ENCODE measurements around the gene MTAP.

The MTAP gene

DNA sequence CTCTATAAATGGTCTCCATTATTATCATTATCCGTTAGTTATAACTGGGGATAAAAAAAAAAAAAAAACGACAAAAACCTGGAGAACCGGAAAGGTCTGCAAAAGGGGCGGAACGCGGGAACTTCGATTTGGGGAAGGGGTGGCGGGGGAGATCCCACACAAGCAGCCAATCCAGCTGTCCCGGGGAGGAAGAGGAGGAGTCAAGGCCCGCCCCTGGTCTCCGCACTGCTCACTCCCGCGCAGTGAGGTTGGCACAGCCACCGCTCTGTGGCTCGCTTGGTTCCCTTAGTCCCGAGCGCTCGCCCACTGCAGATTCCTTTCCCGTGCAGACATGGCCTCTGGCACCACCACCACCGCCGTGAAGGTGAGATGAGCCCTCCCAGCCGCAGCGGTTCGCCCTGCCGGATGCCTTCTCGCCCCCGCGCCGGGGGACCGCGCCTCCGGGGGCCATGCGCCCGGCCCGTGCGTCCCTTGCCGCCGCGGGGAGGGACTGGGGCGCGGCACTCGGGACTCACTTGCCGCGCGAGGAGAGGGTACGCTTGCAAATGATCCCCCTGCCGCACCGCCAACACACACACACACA is at the start of gene MTAP:
TSS of gene MTAP (plus strand) at position 219 of the 583 bp plus-strand sequence. CDS start at position 332, 113 bp downstream.
- peak; percentile 77 for DNase-seq

GRCh38 chr9:21753523-21753922 is 48.9 kb upstream of the MTAP start:
- DNase-seq: no peak

GRCh38 chr9:21754741-21755140 is 47.7 kb upstream of the MTAP start:
- DNase-seq: no peak

DNA sequence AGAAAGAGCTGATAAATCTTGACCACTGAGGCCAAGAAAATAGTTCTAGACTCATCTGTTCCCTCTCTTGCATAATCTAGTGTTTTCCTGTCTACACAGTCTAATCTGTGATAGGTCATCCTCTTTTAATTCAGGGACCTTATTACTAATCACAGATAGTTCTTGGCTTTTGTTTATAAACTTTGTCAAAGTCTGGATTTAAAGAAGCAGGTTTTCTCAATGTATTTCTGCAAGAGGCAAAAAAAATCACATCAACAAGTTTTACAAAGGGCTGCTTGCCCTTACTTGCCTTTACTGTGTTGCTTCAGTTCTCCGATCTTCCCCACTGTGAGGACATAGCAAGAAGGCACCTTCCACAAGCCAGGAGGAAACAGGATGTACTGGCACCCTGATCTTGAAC is 43.9 kb upstream of the MTAP start:
- no peak for DNase-seq

GRCh38 chr9:21761309-21761901 is 41.0 kb upstream of the MTAP start:
- DNase-seq: no peak

DNA sequence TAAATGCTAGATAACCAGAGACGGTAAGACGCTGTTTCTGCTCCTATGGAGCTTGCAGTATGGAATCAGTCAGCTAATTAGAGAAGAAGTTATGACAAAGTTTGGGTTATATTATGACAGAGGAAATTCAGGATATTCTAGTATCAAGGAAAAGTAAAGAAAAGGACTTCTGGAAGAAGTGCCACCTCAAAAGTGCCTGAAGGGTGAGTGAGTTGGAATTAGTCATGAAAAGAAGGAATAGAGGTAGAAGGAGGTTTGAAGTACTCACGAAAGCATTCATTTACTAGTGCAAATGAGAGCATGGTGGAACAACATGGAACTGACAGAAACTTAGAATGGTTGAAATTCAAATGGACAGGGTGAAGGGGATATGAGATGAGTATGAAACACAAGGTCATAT is 40.4 kb upstream of the MTAP start:
- no peak for DNase-seq

GRCh38 chr9:21764846-21765245 is 37.6 kb upstream of the MTAP start:
- no peak for DNase-seq

GRCh38 chr9:21766096-21766495 is 36.3 kb upstream of the MTAP start:
- DNase-seq: no peak

GRCh38 chr9:21770871-21771560 is 31.4 kb upstream of the MTAP start:
- no peak for DNase-seq

DNA sequence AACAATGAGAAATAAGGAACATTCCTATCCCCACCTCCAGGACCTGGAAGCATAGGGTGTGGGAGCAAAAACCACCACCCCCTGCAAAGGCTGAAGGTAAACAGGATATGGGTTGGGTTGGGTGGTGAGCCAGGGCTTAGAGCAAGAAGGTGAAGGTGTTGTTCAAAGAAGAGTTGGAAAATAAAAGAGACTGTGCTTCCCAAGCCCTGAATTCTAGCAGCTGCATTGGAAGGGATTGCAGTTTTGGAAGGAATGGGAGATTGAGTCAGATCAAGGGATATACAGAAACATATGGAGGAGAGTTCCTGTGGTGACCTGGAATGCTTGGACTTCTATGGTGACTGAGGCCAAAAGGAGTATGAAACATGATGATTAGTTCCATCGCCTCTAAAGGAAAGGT is 24.7 kb upstream of the MTAP start:
- no peak for DNase-seq

- peak; percentile 44 for DNase-seq
These were observed 24.1 kb upstream of the MTAP start for GRCh38 chr9:21778304-21778703.

DNA sequence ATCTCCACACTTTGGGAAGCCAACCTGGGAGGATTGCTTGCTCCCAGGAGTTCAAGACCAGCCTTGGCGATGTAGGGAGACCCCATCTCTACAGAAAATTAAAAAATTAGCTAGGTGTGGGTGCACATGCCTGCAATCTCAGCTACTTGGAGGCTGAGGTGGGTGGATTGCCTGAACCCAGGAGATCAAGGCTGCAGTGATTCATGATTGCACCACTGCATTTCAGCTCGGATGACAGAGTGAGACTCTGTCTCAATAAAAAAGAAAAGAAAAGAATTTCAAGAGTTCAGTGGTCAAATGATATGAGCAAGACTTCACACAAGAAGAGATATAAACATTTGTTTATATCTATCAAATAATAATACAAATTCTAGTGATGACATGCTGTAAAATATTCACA is 23.0 kb upstream of the MTAP start:
- DNase-seq: no peak

- DNase-seq: no peak
These were observed 20.8 kb upstream of the MTAP start for GRCh38 chr9:21781656-21782055.

GRCh38 chr9:21782205-21782604 is 20.2 kb upstream of the MTAP start:
- no peak for DNase-seq

- no peak for DNase-seq
These were observed 13.7 kb upstream of the MTAP start for GRCh38 chr9:21788752-21789151.

- DNase-seq: peak; percentile 88
These were observed 12.8 kb upstream of the MTAP start for GRCh38 chr9:21789541-21790037.

DNA sequence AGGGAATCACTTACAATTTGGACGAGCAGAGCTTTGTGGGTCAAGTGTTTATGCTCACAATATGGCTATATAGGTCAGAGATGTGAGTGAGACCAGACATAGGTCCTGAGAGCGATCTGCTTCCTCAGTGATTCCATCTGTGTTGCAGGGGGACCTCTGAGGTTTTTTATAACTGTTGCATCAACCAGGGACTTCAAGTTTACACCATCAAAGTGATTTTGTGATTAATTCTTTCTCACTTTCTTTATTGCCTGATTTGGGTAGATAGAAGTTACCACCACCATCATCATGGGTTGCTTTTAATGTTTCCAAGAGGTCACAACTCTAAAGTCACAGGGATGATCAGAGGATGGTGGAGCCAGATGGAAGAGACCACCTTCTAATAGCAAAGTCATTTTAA is 7.0 kb upstream of the MTAP start:
- no peak for DNase-seq

- no peak for DNase-seq
These were observed 5.7 kb upstream of the MTAP start for GRCh38 chr9:21796768-21797167.

GRCh38 chr9:21800931-21801682 is 1.3 kb upstream of the MTAP start:
- no peak for DNase-seq

- DNase-seq: peak; percentile 24
These were observed 586 bp upstream of the MTAP start for GRCh38 chr9:21801683-21802417.

- DNase-seq: no peak
These were observed 1.2 kb downstream of the MTAP start for GRCh38 chr9:21803649-21804048.

GRCh38 chr9:21804331-21804730 is 1.9 kb downstream of the MTAP start:
- DNase-seq: no peak

- no peak for DNase-seq
These were observed 2.4 kb downstream of the MTAP start for GRCh38 chr9:21804791-21805190.
